Coronary artery (tissue), 2 donors: ENCODE results near the gene GEMIN4.
A peak's percentile ranks its signal among the peaks of the same experiment; 100 is the strongest.
"Not testable (repeated sequence)": the region's sequence is repeated elsewhere in the genome, so short reads cannot be mapped to it uniquely, and the experiment has no call there.

ENCODE experiments used
- DNase-seq: peaks from one replicate; pipeline ENCODE4 v3.0.0-alpha.2; 2017; ENCODE audit warnings: low spot score
- H3K27ac ChIP-seq, 2 donors: fragments of 200-600 bp; sonication (generic); one replicate each; pipeline ENCODE4 v1.5.1; 2016 to 2019
- H3K4me3 ChIP-seq: fragments of 200-600 bp; sonication (generic); 2 replicates; pipeline ENCODE4 v1.5.1; 2016; ENCODE audit warnings: mild to moderate bottlenecking, moderate library complexity
- CTCF ChIP-seq: fragments of 200-600 bp; sonication (generic); IDR thresholded peaks from one replicate; pipeline ENCODE4 v1.5.1; 2019; ENCODE audit warnings: antibody characterized with exemption

The GEMIN4 gene

GRCh38 chr17:796609-797008 is 44.5 kb upstream of the GEMIN4 start:
- TF ChIP-seq CTCF = no peak
- DNase-seq = no peak
- no peak overlapping the region for H3K4me3 ChIP-seq
- no peak overlapping the region for H3K27ac ChIP-seq

DNA sequence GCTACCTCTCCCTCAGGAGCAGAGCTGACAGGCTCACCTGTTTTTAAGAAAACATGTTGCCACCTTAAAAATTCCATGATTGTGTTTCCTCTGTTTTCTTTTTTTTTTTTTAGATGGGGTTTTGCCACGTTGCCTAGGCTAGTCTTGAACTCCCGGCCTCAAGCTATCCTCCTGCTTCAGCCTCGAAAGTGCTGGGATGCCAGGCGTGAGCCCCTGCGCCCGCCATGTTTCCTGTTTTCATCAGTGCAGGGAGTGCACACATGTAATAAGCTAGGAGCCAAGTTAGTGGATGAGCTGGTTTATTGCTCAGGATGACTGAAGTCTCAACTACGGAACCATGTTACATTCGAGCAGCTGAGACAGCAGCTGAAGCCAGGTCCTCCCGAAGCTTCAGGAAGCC is 43.7 kb upstream of the GEMIN4 start:
- TF ChIP-seq CTCF = no peak
- DNase-seq = no peak
- Histone ChIP-seq H3K4me3 (no peak overlapping the region), H3K27ac (peak overlapping the region in 1 of 2 donors; percentile 48)

- no peak for TF ChIP-seq CTCF
- H3K27ac ChIP-seq = peak overlapping the region in 1 of 2 donors; percentile 48
- peak overlapping the region; percentile 60 for H3K4me3 ChIP-seq
- no peak for DNase-seq
These were observed 43.2 kb upstream of the GEMIN4 start for GRCh38 chr17:795276-795675.

DNA sequence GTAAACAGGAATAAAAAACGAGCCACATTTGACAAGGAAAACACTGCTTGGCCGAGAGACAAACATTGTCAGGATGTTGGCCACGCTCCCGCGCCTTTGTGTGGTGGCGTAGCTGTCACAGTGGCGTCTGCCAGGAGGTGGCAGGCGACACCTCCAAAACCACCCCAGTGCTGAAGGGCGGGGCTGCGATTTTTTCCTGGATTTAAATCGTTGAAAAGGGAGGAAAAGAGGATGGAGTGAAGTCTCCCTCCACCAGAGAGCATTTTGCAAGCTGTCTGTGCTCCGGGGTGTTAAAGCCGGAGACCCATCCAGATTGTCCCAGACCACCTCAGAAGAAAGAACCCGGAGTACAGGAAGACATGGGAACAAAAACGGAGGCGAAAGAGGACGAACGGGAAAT is 42.8 kb upstream of the GEMIN4 start:
- TF ChIP-seq CTCF = peak; percentile 83
- Histone ChIP-seq H3K4me3 (peak overlapping the region; percentile 60), H3K27ac (peak overlapping the region in 1 of 2 donors; percentile 48)
- peak; percentile 87 for DNase-seq

DNA sequence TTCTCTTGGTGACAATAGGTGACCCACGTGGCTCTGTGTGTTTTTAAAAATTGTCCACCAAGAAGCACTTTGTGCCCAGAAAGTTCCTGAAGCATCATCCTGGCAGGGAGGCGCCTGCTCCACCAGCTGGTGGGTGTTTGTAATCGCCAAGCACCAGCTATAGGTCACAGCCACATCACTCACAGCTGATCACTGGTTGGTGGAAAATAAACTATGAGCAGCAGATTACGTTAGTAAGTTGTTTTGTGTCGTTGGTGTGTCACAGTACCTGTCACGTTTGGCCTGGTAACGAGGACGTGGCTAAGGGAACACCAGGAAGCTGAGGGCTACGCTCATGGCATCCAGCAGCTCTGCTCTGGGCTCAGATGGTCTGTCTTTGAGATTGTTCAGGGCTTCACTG is 40.2 kb upstream of the GEMIN4 start:
- no peak overlapping the region for H3K4me3 ChIP-seq
- TF ChIP-seq CTCF = no peak
- no peak overlapping the region for H3K27ac ChIP-seq
- DNase-seq = no peak

DNA sequence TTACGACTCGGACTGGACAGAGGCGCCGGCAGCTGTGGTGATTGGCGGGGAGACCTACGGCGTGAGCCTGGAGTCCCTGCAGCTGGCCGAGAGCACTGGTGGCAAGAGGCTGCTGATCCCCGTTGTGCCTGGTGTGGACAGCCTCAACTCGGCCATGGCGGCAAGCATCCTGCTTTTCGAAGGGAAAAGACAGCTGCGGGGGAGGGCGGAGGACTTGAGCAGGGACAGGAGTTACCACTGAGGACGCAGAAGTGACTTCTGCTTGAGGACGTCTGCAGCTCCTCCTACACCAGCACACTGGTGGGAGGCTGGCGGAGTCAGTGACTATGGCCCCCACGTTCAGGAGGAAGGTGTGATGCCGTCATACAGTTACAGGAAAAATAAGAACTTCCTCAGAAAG is 39.8 kb upstream of the GEMIN4 start:
- no peak for DNase-seq
- H3K4me3 ChIP-seq = no peak overlapping the region
- no peak overlapping the region for H3K27ac ChIP-seq
- no peak for TF ChIP-seq CTCF

- not testable (repeated sequence) for DNase-seq, H3K4me3 ChIP-seq, H3K27ac ChIP-seq
These were observed 38.8 kb upstream of the GEMIN4 start for GRCh38 chr17:790874-791247.

DNA sequence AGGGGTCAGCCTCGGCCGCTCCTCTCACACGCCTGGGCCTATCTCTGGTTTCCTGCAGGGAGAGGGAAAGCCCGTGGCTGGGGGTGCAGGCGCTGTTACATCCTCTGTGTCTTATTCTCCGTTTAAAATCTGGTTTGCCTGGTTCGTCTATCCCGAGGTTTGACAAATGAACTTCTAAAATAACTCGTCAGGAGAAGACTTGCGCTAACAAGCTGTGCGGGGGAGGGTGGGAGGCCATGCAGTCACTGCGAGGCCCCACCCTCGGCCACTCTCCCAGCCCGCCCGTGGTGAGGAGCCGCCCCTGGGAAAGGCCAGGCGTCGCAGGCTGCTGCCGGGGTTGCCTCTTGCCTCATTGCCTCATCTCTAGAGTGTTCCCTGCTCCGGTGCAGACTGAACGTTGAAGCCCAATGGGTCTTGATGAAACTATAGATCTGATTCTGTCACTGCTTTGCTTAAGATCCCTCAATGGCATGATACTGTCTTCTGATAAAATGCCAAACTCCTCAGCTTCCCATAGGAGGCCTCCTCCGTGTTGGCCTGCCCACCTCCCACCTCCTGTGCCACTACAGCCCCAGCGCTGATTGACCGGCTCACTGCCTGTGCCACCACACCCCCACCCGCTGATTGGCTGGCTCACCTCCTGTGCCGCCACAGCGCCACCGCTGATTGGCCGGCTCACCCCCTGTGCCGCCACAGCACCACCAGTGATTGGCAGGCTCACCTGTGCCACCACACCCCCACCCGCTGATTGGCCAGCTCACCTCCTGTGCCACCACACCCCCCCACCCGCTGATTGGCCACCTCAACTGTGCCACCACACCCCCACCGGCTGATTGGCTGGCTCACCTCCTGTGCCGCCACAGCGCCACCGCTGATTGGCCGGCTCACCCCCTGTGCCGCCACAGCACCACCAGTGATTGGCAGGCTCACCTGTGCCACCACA is 38.1 kb upstream of the GEMIN4 start:
- peak overlapping the region; percentile 42 to 68 for H3K27ac ChIP-seq
- not testable (repeated sequence) for DNase-seq

More for the DNA sequence above, 38.1 kb upstream of the GEMIN4 start:
- not testable (repeated sequence) for H3K4me3 ChIP-seq
